Measurements from ENCODE around the gene CDKN2A. TPM values are rescaled to one million over a fixed set of nuclear protein-coding genes. Genes with fewer than 3 reads are reported as not detected.
A peak's percentile ranks its signal among the peaks of the same experiment; 100 is the strongest.

Gene CDKN2A
- total RNA-seq, 4 donors from 2014 or later, result 0.65 to 1.00 TPM; not detected in 2

DNA sequence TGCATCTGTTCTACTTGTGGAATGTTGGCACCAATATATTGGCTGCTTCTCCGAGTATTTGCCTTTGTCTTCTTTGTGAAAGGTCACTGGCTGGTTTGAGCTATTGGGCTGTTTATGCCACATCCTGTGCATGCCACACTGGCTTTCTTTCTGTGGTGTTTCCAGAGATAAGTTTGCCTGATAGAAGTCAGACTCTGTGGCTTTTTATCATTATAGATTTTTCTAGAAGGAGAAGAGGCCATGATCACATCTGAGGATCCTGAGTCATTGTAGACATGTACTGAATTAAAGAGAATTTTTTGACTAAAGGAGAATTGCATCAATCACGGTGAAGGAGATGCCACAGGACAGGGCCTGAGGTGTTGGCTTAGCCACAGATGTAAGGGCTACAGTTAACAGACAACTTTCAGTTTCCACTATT, 41.4 kb upstream of the CDKN2A start:
- no peaks in the 10 kb centered on the region for H3K27me3 ChIP-seq
- DNase-seq (no peak), ATAC-seq (no peak)
- peak overlapping the region in 3 of 4 donors; percentile 1 to 35 (median 35) for H3K27ac ChIP-seq
- no peak overlapping the region for H3K4me3 ChIP-seq
- in situ Hi-C loops (cut with MboI; ENCODE audit: low sequenced_read_pairs in 4 of 4), result no loop called here
- H3K9me3 ChIP-seq, result no peaks in the 10 kb centered on the region
- no peak for TF ChIP-seq POLR2A (IDR thresholded peaks at IDR 0.05)
- TF ChIP-seq CTCF (IDR thresholded peaks at IDR 0.05 in 4 of 5, conservative IDR thresholded peaks at IDR 0.05 in 1 of 5), result no peak
- peaks cover 32 to 50% of the 10 kb centered on the region in 2 donors for H3K4me1 ChIP-seq
- intact Hi-C loops (cut with DNase I; ENCODE audit: low total_unique reads), result loop anchor here (2.0 kb wide), 2 partner anchors 67 to 223 kb away; no protein-coding TSS in a partner anchor
- H3K36me3 ChIP-seq, result no peaks in the 10 kb centered on the region

- Histone ChIP-seq H3K4me3 (no peak overlapping the region), H3K9me3 (no peaks in the 10 kb centered on the region), H3K4me1 (peaks cover 25 to 30% of the 10 kb centered on the region in 2 donors), H3K27me3 (no peaks in the 10 kb centered on the region), H3K36me3 (no peaks in the 10 kb centered on the region), H3K27ac (no peak overlapping the region)
- ATAC-seq (no peak), DNase-seq (no peak)
- intact Hi-C loops (cut with DNase I; ENCODE audit: low total_unique reads), result no loop called here
- in situ Hi-C loops (cut with MboI; ENCODE audit: low sequenced_read_pairs in 4 of 4), result no loop called here
- TF ChIP-seq POLR2A (IDR thresholded peaks at IDR 0.05), result no peak
- no peak for TF ChIP-seq CTCF (IDR thresholded peaks at IDR 0.05 in 4 of 5, conservative IDR thresholded peaks at IDR 0.05 in 1 of 5)
Observed at GRCh38 chr9:22033012-22033630, 38.9 kb upstream of the CDKN2A start.

- no peak for ATAC-seq
- in situ Hi-C loops (cut with MboI; ENCODE audit: low sequenced_read_pairs in 4 of 4), result no loop called here
- no peaks in the 10 kb centered on the region for H3K27me3 ChIP-seq
- H3K36me3 ChIP-seq, result no peaks in the 10 kb centered on the region
- H3K9me3 ChIP-seq, result no peaks in the 10 kb centered on the region
- no peak overlapping the region for H3K4me3 ChIP-seq
- H3K27ac ChIP-seq, result no peak overlapping the region
- DNase-seq, result no peak
- H3K4me1 ChIP-seq, result peaks cover 12 to 18% of the 10 kb centered on the region in 2 donors
- intact Hi-C loops (cut with DNase I; ENCODE audit: low total_unique reads), result no loop called here
- TF ChIP-seq CTCF (IDR thresholded peaks at IDR 0.05 in 4 of 5, conservative IDR thresholded peaks at IDR 0.05 in 1 of 5) (no peak), POLR2A (IDR thresholded peaks at IDR 0.05) (no peak)
Observed at GRCh38 chr9:22031655-22032411, 37.6 kb upstream of the CDKN2A start.

DNA sequence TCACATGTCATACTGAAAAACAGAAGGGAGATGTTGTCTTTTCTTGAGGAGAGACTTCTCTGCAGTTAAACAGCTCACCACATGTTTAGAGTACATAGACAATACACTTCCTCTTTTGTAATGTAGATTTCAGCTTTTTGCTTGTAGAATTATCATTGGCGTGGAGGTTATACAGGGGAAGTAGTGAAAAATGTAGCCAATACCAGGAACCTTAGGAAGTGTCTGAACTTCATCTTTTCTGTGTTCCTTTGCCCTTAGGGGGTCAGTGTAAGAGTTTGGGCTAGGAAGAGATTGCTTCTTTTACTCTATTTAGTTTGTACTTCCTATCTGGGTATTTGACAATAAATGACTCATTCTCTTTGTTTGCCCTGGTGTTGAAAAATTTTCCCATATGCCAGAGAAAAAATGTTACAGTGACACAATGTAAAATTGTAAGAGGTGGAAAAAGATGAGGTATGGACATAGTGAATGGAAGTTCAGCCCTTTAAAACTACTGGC, 36.0 kb upstream of the CDKN2A start:
- peaks cover 0 to 1% of the 10 kb centered on the region in 2 donors for H3K4me1 ChIP-seq
- ATAC-seq (peak in 1 of 2 donors; percentile 69), DNase-seq (no peak)
- H3K27me3 ChIP-seq, result no peaks in the 10 kb centered on the region
- TF ChIP-seq POLR2A (IDR thresholded peaks at IDR 0.05) (no peak), CTCF (IDR thresholded peaks at IDR 0.05 in 4 of 5, conservative IDR thresholded peaks at IDR 0.05 in 1 of 5) (no peak)
- no peak overlapping the region for H3K27ac ChIP-seq
- in situ Hi-C loops (cut with MboI; ENCODE audit: low sequenced_read_pairs in 4 of 4), result no loop called here
- no peaks in the 10 kb centered on the region for H3K36me3 ChIP-seq
- intact Hi-C loops (cut with DNase I; ENCODE audit: low total_unique reads), result no loop called here
- no peak overlapping the region for H3K4me3 ChIP-seq
- no peaks in the 10 kb centered on the region for H3K9me3 ChIP-seq

Measured in gastrocnemius medialis (tissue), 4 donors.